Loucy (cell line): Measurements from ENCODE around the gene MGRN1.

ENCODE experiments used
- H2AFZ ChIP-seq: fragments of 200-600 bp; sonication (generic); 2 replicates; pipeline ENCODE4 v1.6.0; 2016; ENCODE audit warnings: antibody characterized with exemption, mild to moderate bottlenecking, low read length, moderate library complexity
- H3F3A ChIP-seq: fragments of 200-600 bp; 2 replicates; pipeline ENCODE4 v1.6.0; 2016; ENCODE audit warnings: antibody characterized with exemption, low read depth, mild to moderate bottlenecking
- H3K27me3 ChIP-seq: fragments of 200-600 bp; sonication (generic); 2 replicates; pipeline ENCODE4 v1.6.1; 2014; ENCODE audit warnings: low read length, mild to moderate bottlenecking; ENCODE audit not compliant: insufficient read depth, poor library complexity, severe bottlenecking
- H3K36me3 ChIP-seq: fragments of 200-600 bp; sonication (generic); 2 replicates; pipeline ENCODE4 v1.6.1; 2016; ENCODE audit warnings: low read length; ENCODE audit not compliant: insufficient read depth
- H3K4me1 ChIP-seq: fragments of 200-600 bp; sonication (generic); 2 replicates; pipeline ENCODE4 v1.5.1; 2014; ENCODE audit warnings: low read length, mild to moderate bottlenecking; ENCODE audit not compliant: insufficient read depth, poor library complexity, severe bottlenecking
- H3K4me2 ChIP-seq: fragments of 200-600 bp; sonication (generic); 2 replicates; pipeline ENCODE4 v1.6.0; 2014; ENCODE audit warnings: antibody characterized with exemption, low read length, low read depth, mild to moderate bottlenecking; ENCODE audit not compliant: poor library complexity, severe bottlenecking
- H3K4me3 ChIP-seq: fragments of 200-600 bp; sonication (generic); 2 replicates; pipeline ENCODE4 v1.5.1; 2014; ENCODE audit warnings: low read length, mild to moderate bottlenecking, mixed read lengths; ENCODE audit not compliant: poor library complexity, severe bottlenecking
- H3K79me2 ChIP-seq: fragments of 200-600 bp; sonication (generic); 2 replicates; pipeline ENCODE4 v1.6.1; 2014; ENCODE audit warnings: low read length; ENCODE audit not compliant: insufficient read depth
- H3K9ac ChIP-seq: fragments of 200-600 bp; sonication (generic); 2 replicates; pipeline ENCODE4 v1.6.0; 2014; ENCODE audit warnings: mild to moderate bottlenecking, low read depth, low read length, moderate library complexity; ENCODE audit not compliant: poor library complexity, severe bottlenecking
- H3K9me2 ChIP-seq: fragments of 200-600 bp; sonication (generic); replicated peaks from 2 replicates; pipeline ENCODE4 v1.6.1; 2016; ENCODE audit warnings: low read depth, low read length, mixed read lengths
- H3K9me3 ChIP-seq: fragments of 200-600 bp; sonication (generic); 2 replicates; pipeline ENCODE4 v1.6.1; 2014; ENCODE audit warnings: mild to moderate bottlenecking, antibody characterized with exemption, low read length, low read depth; ENCODE audit not compliant: insufficient read depth
- H4K20me1 ChIP-seq: fragments of 200-600 bp; sonication (generic); 2 replicates; pipeline ENCODE4 v1.6.0; 2014; ENCODE audit warnings: antibody characterized with exemption, low read length, mild to moderate bottlenecking; ENCODE audit not compliant: insufficient read depth, poor library complexity, severe bottlenecking
- EZH2phosphoT487 ChIP-seq: fragments of 200-600 bp; IDR thresholded peaks from 2 replicates; pipeline ENCODE4 v1.6.1; 2018; ENCODE audit warnings: antibody characterized with exemption, mild to moderate bottlenecking, moderate library complexity, borderline replicate concordance
- TF ChIP-seq, protein P1 (sequence below): fragments of 200-600 bp; sonication (generic); conservative IDR thresholded peaks from 2 replicates; pipeline ENCODE4 v1.5.1; 2014; ENCODE audit warnings: mild to moderate bottlenecking, antibody characterized with exemption, low read length

MGRN1 gene

DNA sequence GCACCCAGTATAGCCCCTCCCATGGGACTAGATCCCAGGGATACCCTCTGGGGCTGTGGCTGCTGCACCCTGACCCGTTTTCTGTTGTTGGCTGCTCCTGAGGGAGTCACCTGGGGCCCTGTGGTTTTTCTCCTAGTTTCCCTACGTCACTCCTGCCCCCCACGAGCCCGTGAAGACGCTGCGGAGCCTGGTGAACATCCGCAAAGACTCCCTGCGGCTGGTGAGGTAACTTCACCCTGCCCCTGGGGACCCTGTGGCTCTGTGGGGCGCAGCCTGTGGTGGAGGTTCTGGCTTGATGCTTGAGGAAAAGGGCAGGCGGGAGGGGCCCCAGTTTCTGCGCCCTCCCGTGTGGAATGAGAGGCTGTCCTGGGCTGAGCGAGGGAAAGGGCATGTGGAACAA is 27.2 kb downstream of the MGRN1 start:
- no peak overlapping the region for H3K9ac ChIP-seq
- no peak overlapping the region for H3K4me2 ChIP-seq
- no peaks in the 10 kb centered on the region for H3K4me1 ChIP-seq
- no peaks in the 10 kb centered on the region for H3K9me3 ChIP-seq
- H4K20me1 ChIP-seq: peaks cover 3% of the 10 kb centered on the region
- H3F3A ChIP-seq: no peaks in the 10 kb centered on the region
- H3K36me3 ChIP-seq: peaks cover 24% of the 10 kb centered on the region; the same call in 1 of the 2 replicates
- H2AFZ ChIP-seq: no peak overlapping the region
- no peaks in the 10 kb centered on the region for H3K27me3 ChIP-seq
- no peaks in the 10 kb centered on the region for H3K9me2 ChIP-seq
- H3K79me2 ChIP-seq: no peaks in the 10 kb centered on the region; the same call in 1 of the 2 replicates
- TF ChIP-seq, protein P1, sequence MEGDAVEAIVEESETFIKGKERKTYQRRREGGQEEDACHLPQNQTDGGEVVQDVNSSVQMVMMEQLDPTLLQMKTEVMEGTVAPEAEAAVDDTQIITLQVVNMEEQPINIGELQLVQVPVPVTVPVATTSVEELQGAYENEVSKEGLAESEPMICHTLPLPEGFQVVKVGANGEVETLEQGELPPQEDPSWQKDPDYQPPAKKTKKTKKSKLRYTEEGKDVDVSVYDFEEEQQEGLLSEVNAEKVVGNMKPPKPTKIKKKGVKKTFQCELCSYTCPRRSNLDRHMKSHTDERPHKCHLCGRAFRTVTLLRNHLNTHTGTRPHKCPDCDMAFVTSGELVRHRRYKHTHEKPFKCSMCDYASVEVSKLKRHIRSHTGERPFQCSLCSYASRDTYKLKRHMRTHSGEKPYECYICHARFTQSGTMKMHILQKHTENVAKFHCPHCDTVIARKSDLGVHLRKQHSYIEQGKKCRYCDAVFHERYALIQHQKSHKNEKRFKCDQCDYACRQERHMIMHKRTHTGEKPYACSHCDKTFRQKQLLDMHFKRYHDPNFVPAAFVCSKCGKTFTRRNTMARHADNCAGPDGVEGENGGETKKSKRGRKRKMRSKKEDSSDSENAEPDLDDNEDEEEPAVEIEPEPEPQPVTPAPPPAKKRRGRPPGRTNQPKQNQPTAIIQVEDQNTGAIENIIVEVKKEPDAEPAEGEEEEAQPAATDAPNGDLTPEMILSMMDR: no peak
- no peak for TF ChIP-seq EZH2phosphoT487
- no peak overlapping the region for H3K4me3 ChIP-seq

DNA sequence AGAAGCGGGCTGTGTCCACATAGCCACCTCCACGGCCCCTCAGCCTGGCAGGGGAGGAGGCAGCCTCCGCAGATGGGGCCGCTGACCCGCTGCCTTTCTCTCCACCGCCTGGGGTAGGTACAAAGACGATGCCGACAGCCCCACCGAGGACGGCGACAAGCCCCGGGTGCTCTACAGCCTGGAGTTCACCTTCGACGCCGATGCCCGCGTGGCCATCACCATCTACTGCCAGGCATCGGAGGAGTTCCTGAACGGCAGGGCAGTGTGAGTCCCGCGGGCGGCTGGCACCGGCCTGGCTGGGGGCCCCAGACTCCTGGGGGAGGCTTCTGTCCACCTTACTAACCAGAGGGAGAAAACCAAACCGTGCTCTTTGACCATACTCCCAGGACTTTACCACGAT is 27.9 kb downstream of the MGRN1 start:
- Histone ChIP-seq H3K4me2 (no peak overlapping the region), H3K79me2 (no peaks in the 10 kb centered on the region), H3K9ac (no peak overlapping the region), H3K9me3 (no peaks in the 10 kb centered on the region), H3K4me1 (no peaks in the 10 kb centered on the region), H3K9me2 (no peaks in the 10 kb centered on the region), H3K27me3 (no peaks in the 10 kb centered on the region), H3K4me3 (no peak overlapping the region), H3K36me3 (peaks cover 30% of the 10 kb centered on the region; the same call in 1 of the 2 replicates), H3F3A (no peaks in the 10 kb centered on the region), H2AFZ (no peak overlapping the region), H4K20me1 (peaks cover 3% of the 10 kb centered on the region)
- TF ChIP-seq, protein P1: no peak
- no peak for TF ChIP-seq EZH2phosphoT487

DNA sequence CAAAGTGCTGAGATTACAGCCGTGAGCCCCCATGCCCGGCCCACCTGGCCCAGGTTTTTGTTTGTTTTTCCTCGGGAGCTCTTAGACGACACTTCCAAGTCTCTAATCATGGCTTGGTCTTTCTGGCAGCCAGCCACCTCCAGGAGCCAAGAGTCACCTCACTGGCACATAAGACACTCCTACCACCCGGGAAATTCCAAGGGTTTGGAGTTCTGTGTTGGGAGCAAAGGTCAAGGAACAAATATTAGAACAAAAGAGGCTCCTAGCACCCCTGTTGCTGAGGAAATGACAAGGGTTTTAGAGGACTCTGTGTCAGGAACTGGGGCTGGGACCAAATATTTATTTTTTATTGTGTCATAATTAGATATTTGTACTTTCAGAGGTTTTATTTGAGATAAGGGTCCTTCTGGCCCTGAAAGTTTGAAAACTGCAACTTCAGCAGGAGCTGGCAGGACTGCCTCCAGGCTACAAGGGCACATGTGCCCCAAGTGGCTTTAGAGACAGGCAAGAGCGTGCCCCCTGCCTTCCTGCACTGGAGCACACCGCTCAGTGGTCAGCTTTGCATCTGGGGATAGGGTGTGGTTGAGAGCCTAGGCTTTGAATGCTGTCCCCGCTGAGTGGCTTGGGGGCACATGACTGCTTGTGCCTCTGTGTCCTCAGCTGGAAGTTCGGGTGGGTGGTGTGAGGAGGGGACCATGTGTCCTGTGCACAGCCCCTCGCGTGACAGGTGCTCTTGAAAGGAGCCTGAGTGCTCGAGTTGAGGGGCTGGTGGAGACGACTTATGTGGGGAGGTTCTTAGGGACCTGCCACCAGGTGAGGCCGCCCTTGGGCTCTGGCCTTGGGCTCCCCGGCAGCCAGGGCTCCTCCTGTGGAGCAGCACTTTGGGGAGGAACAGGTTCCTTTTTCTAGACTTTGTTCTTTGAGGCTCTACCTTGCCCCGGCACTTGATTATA is 29.7 kb downstream of the MGRN1 start:
- Histone ChIP-seq H3K4me1 (no peaks in the 10 kb centered on the region), H3K4me2 (no peak overlapping the region), H3F3A (no peaks in the 10 kb centered on the region)

More for the DNA sequence above, 29.7 kb downstream of the MGRN1 start:
- Histone ChIP-seq H4K20me1 (peaks cover 3% of the 10 kb centered on the region), H3K79me2 (no peaks in the 10 kb centered on the region), H3K9ac (no peak overlapping the region), H3K4me3 (no peak overlapping the region), H2AFZ (no peak overlapping the region), H3K9me2 (no peaks in the 10 kb centered on the region), H3K36me3 (peaks cover 30% of the 10 kb centered on the region; the same call in 1 of the 2 replicates), H3K9me3 (no peaks in the 10 kb centered on the region), H3K27me3 (no peaks in the 10 kb centered on the region)
- no peak for TF ChIP-seq EZH2phosphoT487
- TF ChIP-seq, protein P1: no peak
